ENCODE data around the gene PRKCSH. TPM values are rescaled to one million over a fixed set of nuclear protein-coding genes. Genes with fewer than 3 reads are reported as not detected.

PRKCSH gene, protein sequence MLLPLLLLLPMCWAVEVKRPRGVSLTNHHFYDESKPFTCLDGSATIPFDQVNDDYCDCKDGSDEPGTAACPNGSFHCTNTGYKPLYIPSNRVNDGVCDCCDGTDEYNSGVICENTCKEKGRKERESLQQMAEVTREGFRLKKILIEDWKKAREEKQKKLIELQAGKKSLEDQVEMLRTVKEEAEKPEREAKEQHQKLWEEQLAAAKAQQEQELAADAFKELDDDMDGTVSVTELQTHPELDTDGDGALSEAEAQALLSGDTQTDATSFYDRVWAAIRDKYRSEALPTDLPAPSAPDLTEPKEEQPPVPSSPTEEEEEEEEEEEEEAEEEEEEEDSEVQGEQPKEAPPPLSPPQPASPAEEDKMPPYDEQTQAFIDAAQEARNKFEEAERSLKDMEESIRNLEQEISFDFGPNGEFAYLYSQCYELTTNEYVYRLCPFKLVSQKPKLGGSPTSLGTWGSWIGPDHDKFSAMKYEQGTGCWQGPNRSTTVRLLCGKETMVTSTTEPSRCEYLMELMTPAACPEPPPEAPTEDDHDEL
- total RNA-seq (ENCODE audit: low replicate concordance): 342 and 403 TPM in 2 replicates
- long read RNA-seq, partial matches to known transcripts: 0 of 4 reads
- long read RNA-seq, other reads (novel, unspliced or antisense): 3 of 4 reads

DNA sequence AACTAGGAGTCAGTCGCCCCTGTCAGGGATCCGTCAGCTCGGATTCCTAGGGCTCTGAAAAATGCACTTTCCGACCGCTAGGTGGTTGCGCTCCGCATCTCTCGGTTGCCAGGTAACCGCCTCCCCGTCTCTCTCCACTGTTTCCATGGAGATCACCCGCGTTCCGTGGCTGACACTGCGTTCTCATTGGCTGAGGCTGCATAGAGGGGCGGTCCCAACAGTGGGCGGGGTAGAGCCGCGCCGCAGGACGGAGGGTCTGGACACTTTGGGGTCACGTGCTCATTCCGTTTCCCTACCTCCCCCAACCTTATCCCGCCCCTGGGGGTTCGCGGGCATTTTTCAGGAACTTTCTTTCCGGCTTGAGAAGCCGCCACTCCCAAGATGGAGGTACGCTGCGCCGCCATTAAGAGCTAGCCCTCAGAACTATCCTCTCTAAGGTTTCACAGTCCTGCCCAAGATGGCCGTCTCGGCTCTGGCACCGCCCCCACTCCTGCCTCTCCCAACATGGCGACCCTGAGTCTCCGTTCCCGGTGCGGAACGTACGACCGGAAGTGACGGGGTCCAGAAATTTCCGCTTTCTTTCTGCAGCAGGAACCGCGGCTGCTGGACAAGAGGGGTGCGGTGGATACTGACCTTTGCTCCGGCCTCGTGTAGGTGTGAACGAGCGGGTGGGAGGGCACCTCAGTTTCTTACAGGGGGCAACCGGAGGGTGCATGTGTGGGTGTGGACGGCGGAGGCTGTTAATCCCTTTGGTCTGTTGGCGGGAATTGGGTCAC, at the start of gene PRKCSH, which contains the start of gene ODAD3:
TSS of gene PRKCSH (plus strand) at position 579 of the 776 bp plus-strand sequence. CDS start 483 bp downstream, outside the sequence.
TSS of gene ODAD3 (minus strand) at position 65 of the 776 bp plus-strand sequence. CDS start 105 bp downstream, outside the sequence.
- Mint-ChIP-seq H3K9me3 (no peaks in the 10 kb centered on the region), H3K4me1 (ENCODE audit: unreplicated experiment) (no peaks in the 10 kb centered on the region), H3K27ac (peak within 1 kb of the TSS; percentile 99), H3K36me3 (peaks cover 7% of the 10 kb centered on the region), H3K27me3 (no peaks in the 10 kb centered on the region), H3K4me3 (peak within 1 kb of the TSS; percentile 100)
- DNase-seq (ENCODE audit: extremely low spot score, unreplicated experiment): peak; percentile 99
- TF ChIP-seq, protein P1, sequence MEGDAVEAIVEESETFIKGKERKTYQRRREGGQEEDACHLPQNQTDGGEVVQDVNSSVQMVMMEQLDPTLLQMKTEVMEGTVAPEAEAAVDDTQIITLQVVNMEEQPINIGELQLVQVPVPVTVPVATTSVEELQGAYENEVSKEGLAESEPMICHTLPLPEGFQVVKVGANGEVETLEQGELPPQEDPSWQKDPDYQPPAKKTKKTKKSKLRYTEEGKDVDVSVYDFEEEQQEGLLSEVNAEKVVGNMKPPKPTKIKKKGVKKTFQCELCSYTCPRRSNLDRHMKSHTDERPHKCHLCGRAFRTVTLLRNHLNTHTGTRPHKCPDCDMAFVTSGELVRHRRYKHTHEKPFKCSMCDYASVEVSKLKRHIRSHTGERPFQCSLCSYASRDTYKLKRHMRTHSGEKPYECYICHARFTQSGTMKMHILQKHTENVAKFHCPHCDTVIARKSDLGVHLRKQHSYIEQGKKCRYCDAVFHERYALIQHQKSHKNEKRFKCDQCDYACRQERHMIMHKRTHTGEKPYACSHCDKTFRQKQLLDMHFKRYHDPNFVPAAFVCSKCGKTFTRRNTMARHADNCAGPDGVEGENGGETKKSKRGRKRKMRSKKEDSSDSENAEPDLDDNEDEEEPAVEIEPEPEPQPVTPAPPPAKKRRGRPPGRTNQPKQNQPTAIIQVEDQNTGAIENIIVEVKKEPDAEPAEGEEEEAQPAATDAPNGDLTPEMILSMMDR (conservative IDR thresholded peaks at IDR 0.05): peak; percentile 95

DNA sequence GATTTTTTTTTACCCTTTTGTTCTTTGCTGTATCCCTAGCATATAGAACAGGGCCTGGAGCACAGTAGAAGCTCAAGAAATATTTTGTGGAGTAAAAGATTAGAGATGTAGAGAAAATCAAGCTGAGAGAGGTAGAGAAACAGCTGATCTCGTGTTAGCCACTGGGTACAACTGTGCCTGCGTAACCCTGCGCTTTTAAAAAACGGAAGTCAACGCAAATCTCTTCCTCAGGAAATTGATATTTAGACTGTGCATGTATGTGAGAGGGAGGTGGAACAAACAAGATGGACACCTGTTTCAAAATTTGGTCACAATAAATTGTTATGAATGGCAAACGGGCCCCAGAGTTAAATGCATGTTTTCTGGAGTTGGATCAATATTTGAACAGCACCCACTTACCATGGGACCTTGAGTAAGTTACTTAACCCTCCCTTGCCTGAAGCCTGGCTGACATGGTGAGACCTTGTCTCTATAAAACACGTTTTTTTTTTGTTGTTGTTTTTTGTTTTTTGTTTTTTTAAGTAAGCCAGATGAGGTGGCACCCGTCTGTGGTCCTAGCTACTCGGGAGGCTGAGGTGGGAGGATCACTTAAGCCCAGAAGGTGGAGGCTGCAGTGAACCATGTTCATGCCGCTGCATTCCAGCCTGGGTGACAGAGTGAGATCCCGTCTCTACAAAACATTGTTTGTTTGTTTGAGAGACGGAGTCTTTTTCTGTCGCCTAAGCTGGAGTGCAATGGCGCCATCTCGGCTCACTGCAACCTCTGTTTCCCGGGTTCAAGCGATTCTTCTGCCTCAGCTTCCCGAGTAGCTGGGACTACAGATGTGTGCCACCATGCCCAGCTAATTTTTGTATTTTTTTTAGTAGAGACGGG, 48.0 kb upstream of the PRKCSH start:
- TF ChIP-seq, protein P1 (conservative IDR thresholded peaks at IDR 0.05): no peak
- Mint-ChIP-seq H3K4me3 (no peak overlapping the region), H3K4me1 (ENCODE audit: unreplicated experiment) (peaks cover 6% of the 10 kb centered on the region), H3K27me3 (peaks cover 8% of the 10 kb centered on the region), H3K36me3 (no peaks in the 10 kb centered on the region), H3K9me3 (no peaks in the 10 kb centered on the region), H3K27ac (no peak overlapping the region)
- DNase-seq (ENCODE audit: extremely low spot score, unreplicated experiment): no peak

DNA sequence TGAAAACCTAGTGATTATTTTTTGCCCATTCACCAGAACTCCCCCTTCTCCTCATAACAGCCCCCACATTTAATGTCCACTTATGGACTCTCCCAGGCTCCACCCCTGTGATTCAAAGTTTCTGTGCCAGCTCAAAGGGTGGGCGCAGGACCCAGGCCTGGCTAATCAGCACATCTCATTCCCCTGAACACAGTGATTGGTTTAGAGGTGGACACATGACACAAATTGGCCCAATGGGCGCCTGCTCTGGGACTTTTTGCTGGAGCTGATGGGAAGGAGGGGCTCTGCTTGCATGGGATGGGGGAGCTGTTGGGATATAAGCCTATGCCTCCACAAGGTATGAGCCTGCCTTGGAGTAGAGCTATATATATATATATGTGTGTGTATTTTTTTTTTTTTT, 45.1 kb upstream of the PRKCSH start:
- H3K4me1 Mint-ChIP-seq (ENCODE audit: unreplicated experiment): no peaks in the 10 kb centered on the region
- no peak overlapping the region for H3K27ac Mint-ChIP-seq
- no peak overlapping the region for H3K4me3 Mint-ChIP-seq
- no peaks in the 10 kb centered on the region for H3K9me3 Mint-ChIP-seq
- TF ChIP-seq, protein P1 (conservative IDR thresholded peaks at IDR 0.05): no peak
- H3K36me3 Mint-ChIP-seq: peaks cover 4% of the 10 kb centered on the region
- H3K27me3 Mint-ChIP-seq: peaks cover 4% of the 10 kb centered on the region
- DNase-seq (ENCODE audit: extremely low spot score, unreplicated experiment): no peak

GRCh38 chr19:11390933-11391680, 44.3 kb upstream of the PRKCSH start:
- no peaks in the 10 kb centered on the region for H3K9me3 Mint-ChIP-seq
- H3K27me3 Mint-ChIP-seq: peaks cover 4% of the 10 kb centered on the region
- no peaks in the 10 kb centered on the region for H3K4me1 Mint-ChIP-seq (ENCODE audit: unreplicated experiment)
- H3K36me3 Mint-ChIP-seq: peaks cover 5% of the 10 kb centered on the region
- H3K27ac Mint-ChIP-seq: no peak overlapping the region
- no peak overlapping the region for H3K4me3 Mint-ChIP-seq
- TF ChIP-seq, protein P1 (conservative IDR thresholded peaks at IDR 0.05): no peak
- no peak for DNase-seq (ENCODE audit: extremely low spot score, unreplicated experiment)
